OCI-LY1 (cell line): ENCODE measurements around the gene MAN2B2.

Experiments
- H2AFZ ChIP-seq: fragments of 200-600 bp; sonication (generic), shearing (Covaris generic); 2 replicates; pipeline ENCODE4 v1.6.0; 2014; ENCODE audit warnings: antibody characterized with exemption, mild to moderate bottlenecking, low read length
- H3F3A ChIP-seq: fragments of 200-600 bp; sonication (generic), shearing (Covaris generic); 2 replicates; pipeline ENCODE4 v1.6.0; 2014; ENCODE audit warnings: mild to moderate bottlenecking, antibody characterized with exemption, low read length, moderate library complexity; ENCODE audit not compliant: insufficient read depth
- H3K27ac ChIP-seq: fragments of 200-600 bp; sonication (generic); 2 replicates; pipeline ENCODE4 v1.5.1; 2014; ENCODE audit warnings: low read length, mixed run types, mild to moderate bottlenecking, low read depth; ENCODE audit not compliant: poor library complexity, severe bottlenecking
- H3K27me3 ChIP-seq: fragments of 200-600 bp; sonication (generic); 2 replicates; pipeline ENCODE4 v1.6.0; 2014; ENCODE audit warnings: antibody characterized with exemption, mild to moderate bottlenecking, low read length, moderate library complexity; ENCODE audit not compliant: insufficient read depth
- H3K36me3 ChIP-seq: fragments of 200-600 bp; sonication (generic); 2 replicates; pipeline ENCODE4 v1.6.1; 2014; ENCODE audit warnings: mild to moderate bottlenecking, antibody characterized with exemption, low read length, moderate library complexity, mixed read lengths; ENCODE audit not compliant: insufficient read depth
- H3K4me1 ChIP-seq: fragments of 200-600 bp; sonication (generic); 2 replicates; pipeline ENCODE4 v1.5.1; 2014; ENCODE audit warnings: mild to moderate bottlenecking, low read length, moderate library complexity; ENCODE audit not compliant: insufficient read depth, severe bottlenecking
- H3K4me2 ChIP-seq: fragments of 200-600 bp; sonication (generic), shearing (Covaris generic); 2 replicates; pipeline ENCODE4 v1.6.1; 2014; ENCODE audit warnings: low read length
- H3K4me3 ChIP-seq: fragments of 200-600 bp; sonication (generic); 2 replicates; pipeline ENCODE4 v1.5.1; 2014; ENCODE audit warnings: low read length, low read depth, mild to moderate bottlenecking, mixed read lengths; ENCODE audit not compliant: poor library complexity, severe bottlenecking
- H3K79me2 ChIP-seq: fragments of 200-600 bp; shearing (Covaris generic); 2 replicates; pipeline ENCODE4 v1.6.1; 2016; ENCODE audit warnings: mixed run types, low read length, mixed read lengths; ENCODE audit not compliant: insufficient read depth
- H3K9ac ChIP-seq: fragments of 200-600 bp; sonication (generic), shearing (Covaris generic); 2 replicates; pipeline ENCODE4 v1.6.1; 2014; ENCODE audit warnings: mild to moderate bottlenecking, low read length, mixed read lengths
- H3K9me2 ChIP-seq: fragments of 200-600 bp; sonication (generic), shearing (Covaris generic); 2 replicates; pipeline ENCODE4 v1.6.1; 2014; ENCODE audit warnings: low read depth, mild to moderate bottlenecking, low read length, mixed read lengths
- H3K9me3 ChIP-seq: fragments of 200-600 bp; shearing (Covaris generic); 2 replicates; pipeline ENCODE4 v1.6.1; 2014; ENCODE audit warnings: low read length, mixed read lengths
- H4K20me1 ChIP-seq: fragments of 200-600 bp; sonication (generic), shearing (Covaris generic); 2 replicates; pipeline ENCODE4 v1.6.0; 2016; ENCODE audit warnings: mild to moderate bottlenecking, low read length; ENCODE audit not compliant: insufficient read depth
- CTCF ChIP-seq: fragments of 200-600 bp; sonication (generic), shearing (Covaris generic); IDR thresholded peaks from 2 replicates; pipeline ENCODE4 v1.5.1; 2017; ENCODE audit warnings: mild to moderate bottlenecking, antibody characterized with exemption, low read length, moderate library complexity, mixed read lengths
- EZH2 ChIP-seq: fragments of 200-600 bp; sonication (generic), shearing (Covaris generic); IDR thresholded peaks from 2 replicates; pipeline ENCODE4 v1.8.0; 2017; ENCODE audit warnings: borderline replicate concordance, mixed run types, mild to moderate bottlenecking, antibody characterized with exemption, low read length, moderate library complexity, mixed read lengths

MAN2B2 gene

GRCh38 chr4:6584865-6585264, 9.9 kb downstream of the MAN2B2 start:
- no peak overlapping the region for H2AFZ ChIP-seq
- TF ChIP-seq EZH2 (no peak), CTCF (no peak)

GRCh38 chr4:6586715-6587325, 11.8 kb downstream of the MAN2B2 start:
- Histone ChIP-seq H3K27ac (no peak overlapping the region), H3K9me2 (no peaks in the 10 kb centered on the region), H3K79me2 (no peaks in the 10 kb centered on the region), H3K4me1 (peaks cover 10% of the 10 kb centered on the region), H3K9me3 (no peaks in the 10 kb centered on the region), H3K4me2 (no peak overlapping the region), H4K20me1 (no peaks in the 10 kb centered on the region), H3K36me3 (peaks cover 8% of the 10 kb centered on the region; the same call in 1 of the 2 replicates), H3K27me3 (no peaks in the 10 kb centered on the region), H3K4me3 (no peak overlapping the region), H2AFZ (no peak overlapping the region), H3K9ac (no peak overlapping the region), H3F3A (no peaks in the 10 kb centered on the region)
- no peak for TF ChIP-seq EZH2
- TF ChIP-seq CTCF = no peak

More at GRCh38 chr4:6584865-6585264, 9.9 kb downstream of the MAN2B2 start:
- Histone ChIP-seq H3K4me3 (no peak overlapping the region), H3K4me2 (no peak overlapping the region), H3K27me3 (no peaks in the 10 kb centered on the region), H3K27ac (no peak overlapping the region), H3K36me3 (peaks cover 9% of the 10 kb centered on the region), H3K9me3 (no peaks in the 10 kb centered on the region), H3K9ac (no peak overlapping the region), H3K79me2 (no peaks in the 10 kb centered on the region), H4K20me1 (no peaks in the 10 kb centered on the region), H3K4me1 (no peaks in the 10 kb centered on the region), H3F3A (no peaks in the 10 kb centered on the region), H3K9me2 (no peaks in the 10 kb centered on the region)

DNA sequence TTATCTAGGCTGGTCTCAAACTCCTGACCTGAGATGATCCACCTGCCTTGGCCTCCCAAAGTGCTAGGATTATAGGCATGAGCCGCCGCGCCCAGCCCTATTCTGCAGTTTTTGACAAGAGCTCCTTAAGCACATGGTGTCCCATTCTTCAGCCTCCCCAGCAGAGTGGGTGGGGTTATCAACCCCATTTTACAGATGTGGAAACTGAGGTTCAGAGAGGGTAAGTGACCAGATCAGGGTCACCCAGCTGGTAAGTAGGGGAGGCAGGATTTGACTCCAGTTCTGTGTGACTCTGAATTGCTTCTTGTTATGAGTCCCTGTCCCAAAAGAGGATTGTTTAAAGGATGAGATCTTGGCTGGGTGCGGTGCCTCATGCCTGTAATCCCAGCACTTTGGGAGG, 14.5 kb downstream of the MAN2B2 start:
- Histone ChIP-seq H4K20me1 (no peaks in the 10 kb centered on the region), H3F3A (no peaks in the 10 kb centered on the region), H3K79me2 (no peaks in the 10 kb centered on the region), H3K36me3 (no peaks in the 10 kb centered on the region), H3K9me2 (no peaks in the 10 kb centered on the region), H3K27ac (no peak overlapping the region), H3K27me3 (no peaks in the 10 kb centered on the region), H2AFZ (no peak overlapping the region), H3K9me3 (no peaks in the 10 kb centered on the region), H3K4me1 (peaks cover 18% of the 10 kb centered on the region), H3K4me2 (no peak overlapping the region), H3K9ac (no peak overlapping the region), H3K4me3 (no peak overlapping the region)
- no peak for TF ChIP-seq CTCF
- TF ChIP-seq EZH2 = no peak
